Caco-2 (cell line): Measurements from ENCODE around the gene KIAA1614. TPM values are rescaled to one million over a fixed set of nuclear protein-coding genes. Genes with fewer than 3 reads are reported as not detected.

ENCODE experiments used
- BruUV-seq: library from RNA; stranded (reverse); fragments of 400-500 nt; replicated peaks from 2 replicates; lab custom pipeline; 2021; lab: Mats Ljungman, UMichigan
- CTCF ChIA-PET: fragments of 300-600 bp; sonication (Branson Sonifier 250); formaldehyde crosslinking; loops from one replicate; lab custom pipeline; 2022; ENCODE audit warnings: antibody characterized with exemption; lab: Charles Lee
- POLR2A ChIA-PET: fragments of 300-600 bp; sonication (Branson Sonifier 250); formaldehyde crosslinking; loops from one replicate; lab custom pipeline; 2022; ENCODE audit warnings: antibody characterized with exemption; lab: Charles Lee
- DNase-seq, 2 experiments: peaks; one replicate each; pipeline versions ENCODE4 v3.0.0 to v3.0.0-alpha.2; 2020 to 2022
- H3K27me3 ChIP-seq: replicated peaks from 2 replicates; pipeline ENCODE4 v1.6.0; 2011; ENCODE audit warnings: low read length; ENCODE audit not compliant: control insufficient read depth, insufficient read depth
- H3K36me3 ChIP-seq: 2 replicates; pipeline ENCODE4 v1.5.1; 2011; ENCODE audit warnings: low read length; ENCODE audit not compliant: control insufficient read depth, insufficient read depth
- H3K4me1 ChIP-seq: fragments of 250-450 bp; sonication (Bioruptor Pico); 2 replicates; pipeline ENCODE4 v1.5.1; 2020; ENCODE audit warnings: mild to moderate bottlenecking
- H3K4me3 ChIP-seq: 2 replicates; pipeline ENCODE4 v1.5.1; 2011; ENCODE audit warnings: low read depth, mild to moderate bottlenecking, control low read depth, low read length
- H3K9me3 ChIP-seq: fragments of 250-450 bp; sonication (Bioruptor Pico); 2 replicates; pipeline ENCODE4 v1.5.1; 2020; ENCODE audit warnings: mild to moderate bottlenecking, moderate library complexity
- H3K27ac Mint-ChIP-seq: one replicate; pipeline ENCODE4 v1.8.0; 2022; ENCODE audit warnings: mixed read lengths; ENCODE audit not compliant: unreplicated experiment
- H3K27me3 Mint-ChIP-seq: one replicate; pipeline ENCODE4 v1.8.0; 2022; ENCODE audit warnings: mixed read lengths; ENCODE audit not compliant: insufficient read depth, unreplicated experiment
- H3K36me3 Mint-ChIP-seq: one replicate; pipeline ENCODE4 v1.8.0; 2022; ENCODE audit warnings: mild to moderate bottlenecking, mixed read lengths; ENCODE audit not compliant: insufficient read depth, unreplicated experiment
- H3K4me1 Mint-ChIP-seq: one replicate; pipeline ENCODE4 v1.8.0; 2022; ENCODE audit warnings: low read depth, mixed read lengths; ENCODE audit not compliant: unreplicated experiment
- H3K4me3 Mint-ChIP-seq: one replicate; pipeline ENCODE4 v1.8.0; 2022; ENCODE audit warnings: mild to moderate bottlenecking, moderate library complexity, mixed read lengths; ENCODE audit not compliant: unreplicated experiment
- H3K9me3 Mint-ChIP-seq: one replicate; pipeline ENCODE4 v1.8.0; 2022; ENCODE audit warnings: mixed read lengths; ENCODE audit not compliant: unreplicated experiment
- intact Hi-C: fragments of 100-400 bp; cut with micrococcal nuclease; formaldehyde crosslinking; loops from one replicate; pipeline ENCODE4 v1.10.0; 2022; ENCODE audit not compliant: unreplicated experiment
- total RNA-seq: library from RNA; stranded (reverse); gene quantifications from 2 replicates; pipeline ENCODE4 v1.2.3, GENCODE V29; 2022
- TF ChIP-seq, protein P1 (sequence below), 2 experiments: fragments of 200-600 bp in 1 of 2; IDR thresholded peaks; 1 replicate in 1 of 2; 2 replicates in 1 of 2; pipeline versions ENCODE4 v1.5.1 to v1.8.0; 2011 to 2022; ENCODE audit warnings: antibody characterized with exemption in 1 of 2, control low read depth in 1 of 2, inconsistent platforms in 1 of 2, low read depth in 1 of 2, low read length in 1 of 2, mild to moderate bottlenecking in 1 of 2, moderate library complexity in 1 of 2; ENCODE audit not compliant: insufficient read depth in 1 of 2, severe bottlenecking in 1 of 2, unreplicated experiment in 1 of 2

The KIAA1614 gene
- total RNA-seq, 1 experiment from 2014 or later = 0.29 TPM

GRCh38 chr1:180881806-180882509 lies 30.7 kb upstream of the KIAA1614 start:
- Histone ChIP-seq H3K27me3 (no peaks in the 10 kb centered on the region), H3K4me1 (peaks cover 8% of the 10 kb centered on the region; the same call in 1 of the 2 replicates), H3K4me3 (no peak overlapping the region), H3K36me3 (no peaks in the 10 kb centered on the region), H3K9me3 (no peaks in the 10 kb centered on the region)
- Mint-ChIP-seq H3K9me3 (no peaks in the 10 kb centered on the region), H3K36me3 (peaks cover 7% of the 10 kb centered on the region), H3K4me1 (peaks cover 14% of the 10 kb centered on the region), H3K27me3 (no peaks in the 10 kb centered on the region), H3K4me3 (no peak overlapping the region), H3K27ac (no peak overlapping the region)
- CTCF ChIA-PET = interaction anchor here (0.5 to 1.0 kb wide), 25 partner anchors 9 to 541 kb away, joined by 3 to 23 read pairs (median 4); partner anchors contain the start of gene MR1
- intact Hi-C loops = loop anchor here (1.0 to 10.0 kb wide), 7 partner anchors 41 to 284 kb away; partner anchors contain the start of gene STX6
- no TSS peak for BruUV-seq
- no peak for DNase-seq
- TF ChIP-seq, protein P1, sequence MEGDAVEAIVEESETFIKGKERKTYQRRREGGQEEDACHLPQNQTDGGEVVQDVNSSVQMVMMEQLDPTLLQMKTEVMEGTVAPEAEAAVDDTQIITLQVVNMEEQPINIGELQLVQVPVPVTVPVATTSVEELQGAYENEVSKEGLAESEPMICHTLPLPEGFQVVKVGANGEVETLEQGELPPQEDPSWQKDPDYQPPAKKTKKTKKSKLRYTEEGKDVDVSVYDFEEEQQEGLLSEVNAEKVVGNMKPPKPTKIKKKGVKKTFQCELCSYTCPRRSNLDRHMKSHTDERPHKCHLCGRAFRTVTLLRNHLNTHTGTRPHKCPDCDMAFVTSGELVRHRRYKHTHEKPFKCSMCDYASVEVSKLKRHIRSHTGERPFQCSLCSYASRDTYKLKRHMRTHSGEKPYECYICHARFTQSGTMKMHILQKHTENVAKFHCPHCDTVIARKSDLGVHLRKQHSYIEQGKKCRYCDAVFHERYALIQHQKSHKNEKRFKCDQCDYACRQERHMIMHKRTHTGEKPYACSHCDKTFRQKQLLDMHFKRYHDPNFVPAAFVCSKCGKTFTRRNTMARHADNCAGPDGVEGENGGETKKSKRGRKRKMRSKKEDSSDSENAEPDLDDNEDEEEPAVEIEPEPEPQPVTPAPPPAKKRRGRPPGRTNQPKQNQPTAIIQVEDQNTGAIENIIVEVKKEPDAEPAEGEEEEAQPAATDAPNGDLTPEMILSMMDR (IDR thresholded peaks at IDR 0.05; ENCODE audit: insufficient read depth in 1 of 2, low read depth in 1 of 2, low read length in 1 of 2, severe bottlenecking in 1 of 2, unreplicated experiment in 1 of 2) = peak; percentile 38 to 47
- POLR2A ChIA-PET = interaction anchor here (0.6 kb wide), 1 partner anchor 209 kb away, joined by 4 read pairs; no protein-coding TSS in a partner anchor

DNA sequence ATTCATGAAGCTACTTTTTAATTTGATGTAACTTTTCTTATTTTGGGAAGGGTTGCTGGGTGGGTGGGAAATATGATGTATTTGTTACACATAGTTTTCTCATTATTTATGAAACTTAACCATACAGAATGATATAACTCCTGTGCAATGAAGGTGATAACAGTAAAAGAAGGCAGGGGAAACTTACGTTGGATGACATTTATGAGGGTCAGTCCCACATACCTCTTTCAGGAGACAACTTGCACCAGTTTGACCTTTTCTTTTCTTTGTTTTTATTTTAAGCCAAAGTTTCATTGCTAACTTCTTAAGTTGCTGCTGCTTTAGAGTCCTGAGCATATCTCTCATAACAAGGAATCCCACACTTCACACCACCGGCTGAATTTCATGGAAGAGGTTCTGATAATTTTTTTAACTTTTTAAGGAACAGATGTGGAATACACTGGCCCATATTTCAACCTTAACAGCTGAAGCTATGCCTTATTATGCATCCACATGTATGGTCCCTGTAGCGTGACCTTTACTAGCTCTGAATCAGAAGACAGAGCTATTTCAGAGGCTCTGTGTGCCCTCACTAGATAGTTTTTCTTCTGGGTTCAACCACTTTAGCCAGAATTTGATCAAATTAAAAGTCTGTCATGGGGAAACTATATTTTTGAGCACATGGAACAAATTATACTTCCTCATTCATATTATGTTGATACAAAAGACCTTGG lies 28.0 kb upstream of the KIAA1614 start:
- H3K4me3 ChIP-seq = no peak overlapping the region
- Mint-ChIP-seq H3K36me3 (peaks cover 7% of the 10 kb centered on the region), H3K9me3 (no peaks in the 10 kb centered on the region), H3K27ac (no peak overlapping the region), H3K4me1 (peaks cover 25% of the 10 kb centered on the region), H3K4me3 (no peak overlapping the region), H3K27me3 (no peaks in the 10 kb centered on the region)
- no TSS peak for BruUV-seq
- H3K4me1 ChIP-seq = peaks cover 23% of the 10 kb centered on the region
- DNase-seq = no peak
- ChIA-PET CTCF (no interaction called here), POLR2A (no interaction called here)
- H3K9me3 ChIP-seq = no peaks in the 10 kb centered on the region
- TF ChIP-seq, protein P1 (IDR thresholded peaks at IDR 0.05; ENCODE audit: insufficient read depth in 1 of 2, low read depth in 1 of 2, low read length in 1 of 2, severe bottlenecking in 1 of 2, unreplicated experiment in 1 of 2) = no peak
- intact Hi-C loops = loop anchor here (5.0 to 10.0 kb wide), 2 partner anchors 70 to 138 kb away; partner anchors contain the start of gene STX6
- no peaks in the 10 kb centered on the region for H3K27me3 ChIP-seq
- H3K36me3 ChIP-seq = no peaks in the 10 kb centered on the region

GRCh38 chr1:180886338-180886737 lies 26.4 kb upstream of the KIAA1614 start:
- H3K27me3 ChIP-seq = no peaks in the 10 kb centered on the region
- no peak overlapping the region for H3K4me3 ChIP-seq
- no peak for DNase-seq
- intact Hi-C loops = loop anchor here (10.0 kb wide), 1 partner anchor 68 kb away; no protein-coding TSS in a partner anchor
- Mint-ChIP-seq H3K9me3 (no peaks in the 10 kb centered on the region), H3K36me3 (peaks cover 7% of the 10 kb centered on the region), H3K4me1 (peaks cover 25% of the 10 kb centered on the region), H3K27me3 (no peaks in the 10 kb centered on the region), H3K27ac (no peak overlapping the region), H3K4me3 (no peak overlapping the region)
- ChIA-PET POLR2A (no interaction called here), CTCF (no interaction called here)
- no peaks in the 10 kb centered on the region for H3K9me3 ChIP-seq
- H3K36me3 ChIP-seq = no peaks in the 10 kb centered on the region
- H3K4me1 ChIP-seq = peaks cover 23% of the 10 kb centered on the region
- TF ChIP-seq, protein P1 (IDR thresholded peaks at IDR 0.05; ENCODE audit: insufficient read depth in 1 of 2, low read depth in 1 of 2, low read length in 1 of 2, severe bottlenecking in 1 of 2, unreplicated experiment in 1 of 2) = no peak
- BruUV-seq = no TSS peak
